HepG2 (cell line): ENCODE results near the gene MAP3K19. TPM values are rescaled to one million over a fixed set of nuclear protein-coding genes. Genes with fewer than 3 reads are reported as not detected.

Experiments
- CREB1 ChIP-seq, 2 experiments: fragments of 450-650 bp in 1 of 2; IDR thresholded peaks; 2 replicates each; pipeline ENCODE4 v1.6.1; 2016 to 2017; ENCODE audit warnings: control low read depth in 1 of 2, mild to moderate bottlenecking in 1 of 2, missing compliant biosample characterization in 1 of 2, missing genetic modification characterization in 1 of 2
- GTF2F1 ChIP-seq: fragments of 150-350 bp; IDR thresholded peaks from 2 replicates; pipeline ENCODE4 v1.6.1; 2014; ENCODE audit warnings: low read length
- HDAC2 ChIP-seq: sonication (generic); formaldehyde crosslinking; IDR thresholded peaks from 2 replicates; pipeline ENCODE4 v1.4.0; 2020; ENCODE audit warnings: missing genetic modification reagents
- MAF1 ChIP-seq: sonication (generic); formaldehyde crosslinking; IDR thresholded peaks from 2 replicates; pipeline ENCODE4 v1.5.0; 2020; ENCODE audit warnings: missing genetic modification reagents, borderline replicate concordance
- MED1 ChIP-seq: sonication (generic); formaldehyde crosslinking; IDR thresholded peaks from 2 replicates; pipeline ENCODE4 v1.4.0; 2020; ENCODE audit warnings: missing genetic modification reagents
- NR1H2 ChIP-seq: sonication (generic); formaldehyde crosslinking; IDR thresholded peaks from 2 replicates; pipeline ENCODE4 v1.8.1; 2022; ENCODE audit warnings: low read depth, missing genetic modification reagents, borderline replicate concordance
- NR2F1 ChIP-seq, 2 experiments: fragments of 450-650 bp in 1 of 2; formaldehyde crosslinking in 1 of 2; IDR thresholded peaks; 2 replicates each; pipeline versions ENCODE4 v1.5.0 to v1.6.1; 2016 to 2020; ENCODE audit warnings: mild to moderate bottlenecking in 1 of 2, missing compliant biosample characterization in 1 of 2, missing genetic modification reagents in 1 of 2, moderate library complexity in 1 of 2
- NR2F2 ChIP-seq: IDR thresholded peaks from 2 replicates; pipeline ENCODE4 v1.6.1; 2012; ENCODE audit warnings: low read depth, inconsistent platforms, borderline replicate concordance
- SNAPC2 ChIP-seq: sonication (generic); formaldehyde crosslinking; IDR thresholded peaks from 2 replicates; pipeline ENCODE4 v1.8.1; 2022; ENCODE audit warnings: mild to moderate bottlenecking, missing genetic modification reagents
- ZFP37 ChIP-seq: sonication (generic); formaldehyde crosslinking; IDR thresholded peaks from 2 replicates; pipeline ENCODE4 v1.4.0; 2020; ENCODE audit warnings: missing genetic modification reagents, borderline replicate concordance
- ZFP62 ChIP-seq: sonication (generic); formaldehyde crosslinking; IDR thresholded peaks from 2 replicates; pipeline ENCODE4 v1.4.0; 2020; ENCODE audit warnings: missing genetic modification reagents
- ZKSCAN1 ChIP-seq: fragments of 150-350 bp; IDR thresholded peaks from 2 replicates; pipeline ENCODE4 v1.6.1; 2014; ENCODE audit warnings: low read length
- ZNF225 ChIP-seq: sonication (generic); formaldehyde crosslinking; IDR thresholded peaks from 2 replicates; pipeline ENCODE4 v1.4.0; 2020; ENCODE audit warnings: mild to moderate bottlenecking, missing genetic modification reagents
- ZNF230 ChIP-seq: sonication (generic); formaldehyde crosslinking; IDR thresholded peaks from 2 replicates; pipeline ENCODE4 v1.4.0; 2020; ENCODE audit warnings: mild to moderate bottlenecking, missing genetic modification reagents
- ZNF232 ChIP-seq: sonication (generic); formaldehyde crosslinking; IDR thresholded peaks from 2 replicates; pipeline ENCODE4 v1.4.0; 2020; ENCODE audit warnings: missing genetic modification reagents, borderline replicate concordance
- ZNF235 ChIP-seq: sonication (generic); formaldehyde crosslinking; IDR thresholded peaks from 2 replicates; pipeline ENCODE4 v1.8.1; 2023; ENCODE audit warnings: mild to moderate bottlenecking, missing genetic modification reagents, borderline replicate concordance
- ZNF30 ChIP-seq: sonication (generic); formaldehyde crosslinking; IDR thresholded peaks from 2 replicates; pipeline ENCODE4 v1.5.0; 2020; ENCODE audit warnings: mild to moderate bottlenecking, missing genetic modification reagents
- ZNF331 ChIP-seq: sonication (generic); formaldehyde crosslinking; IDR thresholded peaks from 2 replicates; pipeline ENCODE4 v1.4.0; 2020; ENCODE audit warnings: missing genetic modification reagents
- ZNF513 ChIP-seq: sonication (generic); formaldehyde crosslinking; conservative IDR thresholded peaks from 2 replicates; pipeline ENCODE4 v1.5.0; 2020; ENCODE audit warnings: missing genetic modification reagents
- ZNF619 ChIP-seq: sonication (generic); formaldehyde crosslinking; IDR thresholded peaks from 2 replicates; pipeline ENCODE4 v1.4.0; 2020; ENCODE audit warnings: mild to moderate bottlenecking, missing genetic modification reagents
- ZNF687 ChIP-seq: sonication (generic); formaldehyde crosslinking; IDR thresholded peaks from 2 replicates; pipeline ENCODE4 v1.5.1; 2020; ENCODE audit warnings: mild to moderate bottlenecking, missing genetic modification reagents, moderate library complexity
- ZNF747 ChIP-seq: sonication (generic); formaldehyde crosslinking; IDR thresholded peaks from 2 replicates; pipeline ENCODE4 v1.8.1; 2023; ENCODE audit warnings: missing genetic modification reagents, mild to moderate bottlenecking, borderline replicate concordance
- ZSCAN12 ChIP-seq: sonication (generic); formaldehyde crosslinking; IDR thresholded peaks from 2 replicates; pipeline ENCODE4 v1.9.0; 2021; ENCODE audit warnings: mild to moderate bottlenecking, missing genetic modification reagents
- polyA plus RNA-seq, 8 experiments: library from polyadenylated mRNA; depleted of rRNA in 3 of 8; stranded (reverse) in 7 of 8; unstranded in 1 of 8; fragments of >200 nt; fragmentation: Illumina TruSeq in 4 of 8; extraction: Trizol in 4 of 8; gene quantifications; 2 replicates each; pipeline versions ENCODE4 v1.2.1 to v1.2.3, GENCODE V29; 2011 to 2016; ENCODE audit warnings: low read depth in 4 of 8, missing spikeins in 1 of 8, mixed read lengths in 1 of 8; ENCODE audit not compliant: insufficient read depth in 1 of 8
- total RNA-seq, 5 experiments: library from RNA; depleted of rRNA; stranded (reverse); fragments of >200 nt; fragmentation: Illumina TruSeq; extraction: Trizol; gene quantifications; 2 replicates each; pipeline ENCODE4 v1.2.3, GENCODE V29; 2016; ENCODE audit warnings: low read depth in 1 of 5
- TF ChIP-seq, protein P1 (sequence below): sonication (generic); formaldehyde crosslinking; IDR thresholded peaks from 2 replicates; pipeline ENCODE4 v1.4.0; 2020; ENCODE audit warnings: missing genetic modification reagents

Gene MAP3K19
- total and polyA plus RNA-seq, 2 of the 13 experiments (the other 11 are each of a cell fraction or from before 2014, with no cell fraction given) = not detected

- peak; percentile 43 for TF ChIP-seq ZKSCAN1
- TF ChIP-seq ZSCAN12 = no peak
- TF ChIP-seq ZFP62 (CRISPR knock-in tag) = no peak
- TF ChIP-seq ZNF230 (CRISPR knock-in tag) = no peak
- TF ChIP-seq ZNF619 (CRISPR knock-in tag) = no peak
- TF ChIP-seq ZNF225 (CRISPR knock-in tag) = no peak
- peak; percentile 51; the same call in 1 of the 2 replicates for TF ChIP-seq NR2F2
- TF ChIP-seq ZNF513 = no peak
- TF ChIP-seq SNAPC2 (CRISPR knock-in tag) = no peak
- TF ChIP-seq GTF2F1 = peak; percentile 28; the same call in 1 of the 2 replicates
- TF ChIP-seq, protein P1, sequence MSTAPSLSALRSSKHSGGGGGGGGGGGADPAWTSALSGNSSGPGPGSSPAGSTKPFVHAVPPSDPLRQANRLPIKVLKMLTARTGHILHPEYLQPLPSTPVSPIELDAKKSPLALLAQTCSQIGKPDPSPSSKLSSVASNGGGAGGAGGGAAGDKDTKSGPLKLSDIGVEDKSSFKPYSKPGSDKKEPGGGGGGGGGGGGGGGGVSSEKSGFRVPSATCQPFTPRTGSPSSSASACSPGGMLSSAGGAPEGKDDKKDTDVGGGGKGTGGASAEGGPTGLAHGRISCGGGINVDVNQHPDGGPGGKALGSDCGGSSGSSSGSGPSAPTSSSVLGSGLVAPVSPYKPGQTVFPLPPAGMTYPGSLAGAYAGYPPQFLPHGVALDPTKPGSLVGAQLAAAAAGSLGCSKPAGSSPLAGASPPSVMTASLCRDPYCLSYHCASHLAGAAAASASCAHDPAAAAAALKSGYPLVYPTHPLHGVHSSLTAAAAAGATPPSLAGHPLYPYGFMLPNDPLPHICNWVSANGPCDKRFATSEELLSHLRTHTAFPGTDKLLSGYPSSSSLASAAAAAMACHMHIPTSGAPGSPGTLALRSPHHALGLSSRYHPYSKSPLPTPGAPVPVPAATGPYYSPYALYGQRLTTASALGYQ (CRISPR knock-in tag) = no peak
- no peak for TF ChIP-seq ZFP37
- TF ChIP-seq CREB1 (IDR thresholded peaks at IDR 0.05) = no peak
- no peak; the same call in 1 of the 2 replicates for TF ChIP-seq CREB1 (CRISPR knock-in tag; IDR thresholded peaks at IDR 0.05)
- no peak for TF ChIP-seq NR1H2 (CRISPR knock-in tag)
- peak; percentile 26; the same call in 1 of the 2 replicates for TF ChIP-seq ZNF232
- no peak; the same call in 1 of the 2 replicates for TF ChIP-seq ZNF331 (CRISPR knock-in tag)
- peak; percentile 76 for TF ChIP-seq ZNF687 (CRISPR knock-in tag)
- TF ChIP-seq ZNF747 (CRISPR knock-in tag) = peak; percentile 48; the same call in 1 of the 2 replicates
- no peak for TF ChIP-seq MAF1
- no peak; the same call in 1 of the 2 replicates for TF ChIP-seq HDAC2 (CRISPR knock-in tag)
- TF ChIP-seq ZNF235 = no peak; the same call in 1 of the 2 replicates
- TF ChIP-seq NR2F1 (CRISPR knock-in tag; IDR thresholded peaks at IDR 0.05) = peak in 1 of 2 experiments; percentile 50; a peak in 2 of 4 replicates
- TF ChIP-seq ZNF30 (CRISPR knock-in tag) = no peak
- TF ChIP-seq MED1 (CRISPR knock-in tag) = 0 out of 2 replicates have a peak, but pooled peaks have one; percentile 50
Observed at GRCh38 chr2:134917888-134918525, 129.2 kb downstream of the MAP3K19 start (continued).
